IMR-90 (cell line): Measurements from ENCODE around the gene ASCL5. TPM values are rescaled to one million over a fixed set of nuclear protein-coding genes. Genes with fewer than 3 reads are reported as not detected.

Experiments
- ATAC-seq: fragments of 200-7000 bp; cut with Tn5 transposase; 2 replicates; pipeline ENCODE4 v1.9.1; 2020; ENCODE audit warnings: low read depth, mild to moderate bottlenecking, moderate library complexity
- BruUV-seq: library from RNA; stranded (reverse); fragments of 400-500 nt; replicated peaks from 2 replicates; lab custom pipeline; 2021; lab: Mats Ljungman, UMichigan
- CTCF ChIA-PET: fragments of 300-600 bp; formaldehyde crosslinking; extraction: SDS; loops from one replicate; lab custom pipeline; 2021; ENCODE audit warnings: antibody characterized with exemption; lab: Yijun Ruan, JAX
- POLR2A ChIA-PET: fragments of 300-600 bp; sonication (Branson Sonifier 250); formaldehyde crosslinking; loops from one replicate; lab custom pipeline; 2022; ENCODE audit warnings: antibody characterized with exemption; ENCODE audit not compliant: unreplicated experiment; lab: Charles Lee
- DNase-seq: peaks from one replicate; pipeline ENCODE4 v3.0.0; 2013
- H2AFZ ChIP-seq: replicated peaks from 2 replicates; pipeline ENCODE3; 2013; ENCODE audit warnings: low read length, mild to moderate bottlenecking; ENCODE audit not compliant: poor library complexity
- H2AK5ac ChIP-seq: 2 replicates; pipeline ENCODE4 v1.6.1; 2013; ENCODE audit warnings: low read depth, low read length, inconsistent platforms
- H2AK9ac ChIP-seq: replicated peaks from 2 replicates; pipeline ENCODE3; 2013; ENCODE audit warnings: mild to moderate bottlenecking, low read depth, low read length, moderate library complexity; ENCODE audit not compliant: poor library complexity
- H2BK120ac ChIP-seq: 2 replicates; pipeline ENCODE4 v1.6.1; 2013; ENCODE audit warnings: low read depth, low read length, inconsistent platforms
- H2BK15ac ChIP-seq: 3 replicates; pipeline ENCODE4 v1.6.1; 2013; ENCODE audit warnings: low read depth, low read length, inconsistent platforms
- H2BK20ac ChIP-seq: 2 replicates; pipeline ENCODE4 v1.6.1; 2013; ENCODE audit warnings: low read depth, mild to moderate bottlenecking, inconsistent platforms, low read length, moderate library complexity
- H2BK5ac ChIP-seq: 2 replicates; pipeline ENCODE4 v1.6.1; 2013; ENCODE audit warnings: mild to moderate bottlenecking, low read depth, low read length, inconsistent platforms; ENCODE audit not compliant: poor library complexity, severe bottlenecking
- H3K14ac ChIP-seq: replicated peaks from 2 replicates; pipeline ENCODE4 v1.6.1; 2013; ENCODE audit warnings: low read depth, low read length, inconsistent platforms
- H3K18ac ChIP-seq: 2 replicates; pipeline ENCODE4 v1.6.1; 2013; ENCODE audit warnings: low read depth, low read length, control low read depth
- H3K23ac ChIP-seq: 2 replicates; pipeline ENCODE4 v1.6.1; 2013; ENCODE audit warnings: low read depth, low read length, inconsistent platforms
- H3K27ac ChIP-seq: 2 replicates; pipeline ENCODE4 v1.5.1; 2013; ENCODE audit warnings: mild to moderate bottlenecking, control low read depth, low read length; ENCODE audit not compliant: insufficient read depth
- H3K27me3 ChIP-seq: 2 replicates; pipeline ENCODE4 v1.6.1; 2013; ENCODE audit warnings: low read length; ENCODE audit not compliant: control insufficient read depth, insufficient read depth
- H3K36me3 ChIP-seq: 2 replicates; pipeline ENCODE4 v1.6.1; 2013; ENCODE audit warnings: low read length, mixed read lengths; ENCODE audit not compliant: control insufficient read depth, insufficient read depth
- H3K4ac ChIP-seq: 2 replicates; pipeline ENCODE4 v1.6.1; 2013; ENCODE audit warnings: low read depth, low read length, inconsistent platforms
- H3K4me1 ChIP-seq: 2 replicates; pipeline ENCODE4 v1.6.1; 2013; ENCODE audit warnings: low read length, mixed read lengths; ENCODE audit not compliant: control insufficient read depth, insufficient read depth
- H3K4me2 ChIP-seq: 2 replicates; pipeline ENCODE4 v1.6.1; 2013; ENCODE audit warnings: low read depth, mild to moderate bottlenecking, control low read depth, low read length, moderate library complexity
- H3K4me3 ChIP-seq: 2 replicates; pipeline ENCODE4 v1.5.1; 2013; ENCODE audit warnings: low read depth, mild to moderate bottlenecking, control low read depth, low read length, moderate library complexity; ENCODE audit not compliant: insufficient read depth
- H3K56ac ChIP-seq: 2 replicates; pipeline ENCODE4 v1.6.1; 2013; ENCODE audit warnings: low read length, inconsistent platforms; ENCODE audit not compliant: insufficient read depth; ENCODE audit errors: extremely low read depth
- H3K79me1 ChIP-seq, 2 experiments: 2 replicates each; pipeline ENCODE4 v1.6.1; 2013; ENCODE audit warnings: low read length in 2 of 2, inconsistent platforms in 1 of 2, low read depth in 1 of 2
- H3K9ac ChIP-seq: 2 replicates; pipeline ENCODE4 v1.6.1; 2013; ENCODE audit warnings: low read depth, low read length, control low read depth
- H3K9me1 ChIP-seq: 2 replicates; pipeline ENCODE4 v1.6.1; 2013; ENCODE audit warnings: low read length, inconsistent platforms; ENCODE audit not compliant: insufficient read depth
- H3K9me3 ChIP-seq: 2 replicates; pipeline ENCODE4 v1.6.1; 2013; ENCODE audit warnings: low read length; ENCODE audit not compliant: control insufficient read depth, insufficient read depth
- H4K20me1 ChIP-seq: 2 replicates; pipeline ENCODE4 v1.6.1; 2013; ENCODE audit warnings: low read length, inconsistent platforms; ENCODE audit not compliant: insufficient read depth
- H4K5ac ChIP-seq: 2 replicates; pipeline ENCODE4 v1.6.1; 2013; ENCODE audit warnings: mild to moderate bottlenecking, low read depth, low read length, control low read depth
- H4K8ac ChIP-seq, 2 experiments: 2 replicates each; pipeline ENCODE4 v1.6.1; 2013; ENCODE audit warnings: low read depth in 2 of 2, low read length in 2 of 2, control low read depth in 1 of 2, inconsistent platforms in 1 of 2
- H4K91ac ChIP-seq: 2 replicates; pipeline ENCODE4 v1.6.1; 2013; ENCODE audit warnings: low read depth, low read length, inconsistent platforms; ENCODE audit not compliant: insufficient read depth
- CEBPB ChIP-seq: IDR thresholded peaks from 2 replicates; pipeline ENCODE4 v1.6.1; 2012; ENCODE audit warnings: low read depth, low read length, improper control_type of control experiment
- CHD1 ChIP-seq: IDR thresholded peaks from 2 replicates; pipeline ENCODE4 v1.6.1; 2012; ENCODE audit warnings: low read depth, low read length, improper control_type of control experiment
- CTCF ChIP-seq: conservative IDR thresholded peaks from 2 replicates; pipeline ENCODE4 v1.5.1; 2012; ENCODE audit warnings: mild to moderate bottlenecking, low read depth, low read length, improper control_type of control experiment
- ELK1 ChIP-seq: fragments of 150-350 bp; IDR thresholded peaks from 2 replicates; pipeline ENCODE4 v1.6.1; 2016; ENCODE audit warnings: low read depth, mild to moderate bottlenecking, low read length, moderate library complexity, borderline replicate concordance
- MAFK ChIP-seq: IDR thresholded peaks from 2 replicates; pipeline ENCODE4 v1.6.1; 2012; ENCODE audit warnings: low read depth, low read length, improper control_type of control experiment
- MAZ ChIP-seq: IDR thresholded peaks from 2 replicates; pipeline ENCODE4 v1.6.1; 2012; ENCODE audit warnings: low read depth, mild to moderate bottlenecking, low read length, improper control_type of control experiment, moderate library complexity, borderline replicate concordance
- MXI1 ChIP-seq: IDR thresholded peaks from 2 replicates; pipeline ENCODE4 v1.6.1; 2012; ENCODE audit warnings: low read depth, mild to moderate bottlenecking, low read length, moderate library complexity, borderline replicate concordance
- NFE2L2 ChIP-seq: fragments of 150-350 bp; IDR thresholded peaks from 2 replicates; pipeline ENCODE4 v1.6.1; 2016; ENCODE audit warnings: low read depth, mild to moderate bottlenecking, low read length
- POLR2A ChIP-seq: IDR thresholded peaks from 2 replicates; pipeline ENCODE4 v1.6.1; 2012; ENCODE audit warnings: mild to moderate bottlenecking, low read depth, low read length
- RAD21 ChIP-seq: IDR thresholded peaks from 2 replicates; pipeline ENCODE4 v1.6.1; 2012; ENCODE audit warnings: low read length, improper control_type of control experiment
- RCOR1 ChIP-seq: IDR thresholded peaks from 2 replicates; pipeline ENCODE4 v1.6.1; 2012; ENCODE audit warnings: mild to moderate bottlenecking, low read length, improper control_type of control experiment; ENCODE audit not compliant: insufficient replicate concordance
- RFX5 ChIP-seq: IDR thresholded peaks from 2 replicates; pipeline ENCODE4 v1.8.0; 2012; ENCODE audit warnings: low read depth, mild to moderate bottlenecking, low read length, moderate library complexity
- SMC3 ChIP-seq: fragments of 150-350 bp; IDR thresholded peaks from 2 replicates; pipeline ENCODE4 v1.6.1; 2016; ENCODE audit warnings: low read depth, mild to moderate bottlenecking, antibody characterized with exemption, low read length, moderate library complexity
- USF2 ChIP-seq: fragments of 150-350 bp; IDR thresholded peaks from 2 replicates; pipeline ENCODE4 v1.6.1; 2017; ENCODE audit warnings: mild to moderate bottlenecking, antibody characterized with exemption, low read length, low read depth
- WGBS, 2 experiments: methylation state at CpG; one replicate each; pipeline versions ENCODE4 v1.1.5 to v1.1.7; 2013; ENCODE audit warnings: missing lambda C conversion rate in 2 of 2; ENCODE audit not compliant: insufficient read length in 1 of 2; ENCODE audit errors: extremely low coverage in 2 of 2; 5-methylcytosine and 5-hydroxymethylcytosine counted together
- dilution Hi-C: fragments of 300-500 bp; cut with HindIII; formaldehyde crosslinking; loops from one replicate; pipeline ENCODE4 v1.14.3; 2018; ENCODE audit warnings: low sequenced_read_pairs; ENCODE audit not compliant: unreplicated experiment
- in situ Hi-C: fragments of 300-500 bp; cut with MboI; formaldehyde crosslinking; loops from 3 replicates; pipeline ENCODE4 v1.14.3; 2019; ENCODE audit warnings: low sequenced_read_pairs, inconsistent platforms, mixed read lengths
- intact Hi-C: fragments of 100-400 bp; cut with micrococcal nuclease; formaldehyde crosslinking; loops from 2 replicates; pipeline ENCODE4 v1.10.0; 2022
- polyA plus RNA-seq, 3 experiments: library from polyadenylated mRNA; depleted of rRNA; stranded (reverse); fragments of >200 nt; gene quantifications; 2 replicates each; pipeline ENCODE4 v1.2.3, GENCODE V29; 2012; ENCODE audit warnings: low replicate concordance in 1 of 3
- total RNA-seq: library from RNA; depleted of rRNA; stranded (reverse); fragments of >200 nt; gene quantifications from 2 replicates; pipeline ENCODE4 v1.2.3, GENCODE V29; 2012

Gene ASCL5
- total and polyA plus RNA-seq, 2 of the 4 experiments (the other 2 are of a cell fraction) = not detected

GRCh38 chr1:201128962-201129361, 2.0 kb upstream of the ASCL5 start:
- dilution Hi-C loops (no loop called here), intact Hi-C loops (no loop called here), in situ Hi-C loops (no loop called here)
- H4K8ac ChIP-seq = no peak overlapping the region
- ChIA-PET POLR2A (no interaction called here), CTCF (interaction anchor here (1.7 kb wide), 1 partner anchor 10 kb away, joined by 4 read pairs; no protein-coding TSS in a partner anchor)
- peaks cover 19% of the 10 kb centered on the region for H3K27me3 ChIP-seq
- H3K9ac ChIP-seq = no peak overlapping the region
- ATAC-seq (no peak), DNase-seq (no peak)
- 0 out of 2 replicates have a peak, but pooled peaks cover 2% of the 10 kb centered on the region for H3K9me1 ChIP-seq
- H2BK15ac ChIP-seq = no peak overlapping the region
- H4K20me1 ChIP-seq = no peaks in the 10 kb centered on the region
- H3K36me3 ChIP-seq = no peaks in the 10 kb centered on the region; the same call in 1 of the 2 replicates
- no peak overlapping the region for H2AFZ ChIP-seq
- no peak overlapping the region for H3K18ac ChIP-seq
- H2AK5ac ChIP-seq = no peak overlapping the region
- no peaks in the 10 kb centered on the region for H3K9me3 ChIP-seq
- no peak overlapping the region for H3K56ac ChIP-seq
- peaks cover 2% of the 10 kb centered on the region; the same call in 1 of the 2 replicates for H3K4me1 ChIP-seq
- no peak overlapping the region for H2BK5ac ChIP-seq
- H4K91ac ChIP-seq = no peak overlapping the region
- no peak overlapping the region for H2BK120ac ChIP-seq
- H3K4ac ChIP-seq = no peak overlapping the region
- H3K4me2 ChIP-seq = no peak overlapping the region
- H2BK20ac ChIP-seq = no peak overlapping the region
- H3K14ac ChIP-seq = no peak overlapping the region
- no peak overlapping the region for H3K27ac ChIP-seq
- no TSS peak for BruUV-seq
- WGBS, 2 experiments = 91% methylated on average over 3 of the region's 13 CpGs; no CpG with 5 or more reads in 1 of the 2 experiments
- no peaks in the 10 kb centered on the region for H3K79me1 ChIP-seq
- no peak overlapping the region for H4K5ac ChIP-seq
- TF ChIP-seq ELK1 (no peak), RCOR1 (no peak), CTCF (no peak), MAZ (no peak), NFE2L2 (no peak), MXI1 (no peak), CEBPB (no peak), POLR2A (no peak), RAD21 (no peak), RFX5 (no peak), MAFK (no peak), SMC3 (no peak), USF2 (no peak), CHD1 (no peak)
- no peak overlapping the region for H2AK9ac ChIP-seq
- H3K4me3 ChIP-seq = no peak overlapping the region
- no peak overlapping the region for H3K23ac ChIP-seq
